Fibroblast of pulmonary artery (primary cell): Measurements from ENCODE around the gene CIDEB.
A peak's percentile ranks its signal among the peaks of the same experiment; 100 is the strongest.

Experiments used
- DNase-seq: peaks from one replicate; pipeline ENCODE4 v3.0.0-alpha.2; 2010; ENCODE audit warnings: low read depth
- H3K4me3 ChIP-seq: replicated peaks from 2 replicates; pipeline ENCODE4 v1.5.1; 2011; ENCODE audit warnings: low read depth, mild to moderate bottlenecking, control low read depth, low read length, moderate library complexity
- TF ChIP-seq, protein P1 (sequence below): IDR thresholded peaks from 2 replicates; pipeline ENCODE4 v1.5.1; 2011; ENCODE audit warnings: mild to moderate bottlenecking, control low read depth, low read length, inconsistent platforms; ENCODE audit errors: missing control alignments

The CIDEB gene

DNA sequence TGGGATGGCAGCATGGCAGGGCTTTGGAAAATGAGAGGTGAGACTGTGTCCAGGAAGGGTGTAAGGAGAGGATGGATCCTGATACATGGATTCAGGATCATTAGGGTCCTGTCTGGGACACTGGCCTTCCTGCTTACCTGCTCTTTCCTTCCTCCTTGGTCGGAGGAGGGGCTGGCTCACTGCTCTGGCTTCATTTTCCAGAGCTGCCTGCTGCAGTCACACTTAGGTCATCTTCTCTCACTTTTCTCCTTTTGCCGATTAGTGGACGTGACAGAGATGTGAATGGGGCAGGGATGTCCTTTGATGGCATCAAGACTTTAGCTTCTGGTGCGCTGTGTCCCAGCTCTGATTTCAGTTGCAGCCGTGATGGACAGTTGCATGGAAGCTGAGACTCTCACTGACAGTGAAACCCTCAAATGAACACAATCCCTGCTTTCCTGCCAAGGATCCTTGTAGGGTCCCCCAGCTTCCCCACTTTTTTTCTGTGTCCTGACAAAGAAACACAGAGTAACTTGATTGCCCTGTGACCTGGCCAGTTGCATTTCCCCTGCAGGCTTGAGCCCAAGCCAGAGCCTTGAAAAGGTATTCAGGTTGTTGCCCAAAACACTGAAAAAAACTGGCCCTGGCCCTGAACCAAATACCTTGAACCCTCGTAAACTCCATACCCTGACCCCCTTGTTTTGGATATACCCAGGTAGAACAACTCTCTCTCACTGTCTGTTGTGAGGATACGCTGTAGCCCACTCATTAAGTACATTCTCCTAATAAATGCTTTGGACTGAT lies 756 bp upstream of the CIDEB start:
- no peak for DNase-seq

GRCh38 chr14:24307156-24307574 lies 612 bp downstream of the CIDEB start:
- TF ChIP-seq, protein P1, sequence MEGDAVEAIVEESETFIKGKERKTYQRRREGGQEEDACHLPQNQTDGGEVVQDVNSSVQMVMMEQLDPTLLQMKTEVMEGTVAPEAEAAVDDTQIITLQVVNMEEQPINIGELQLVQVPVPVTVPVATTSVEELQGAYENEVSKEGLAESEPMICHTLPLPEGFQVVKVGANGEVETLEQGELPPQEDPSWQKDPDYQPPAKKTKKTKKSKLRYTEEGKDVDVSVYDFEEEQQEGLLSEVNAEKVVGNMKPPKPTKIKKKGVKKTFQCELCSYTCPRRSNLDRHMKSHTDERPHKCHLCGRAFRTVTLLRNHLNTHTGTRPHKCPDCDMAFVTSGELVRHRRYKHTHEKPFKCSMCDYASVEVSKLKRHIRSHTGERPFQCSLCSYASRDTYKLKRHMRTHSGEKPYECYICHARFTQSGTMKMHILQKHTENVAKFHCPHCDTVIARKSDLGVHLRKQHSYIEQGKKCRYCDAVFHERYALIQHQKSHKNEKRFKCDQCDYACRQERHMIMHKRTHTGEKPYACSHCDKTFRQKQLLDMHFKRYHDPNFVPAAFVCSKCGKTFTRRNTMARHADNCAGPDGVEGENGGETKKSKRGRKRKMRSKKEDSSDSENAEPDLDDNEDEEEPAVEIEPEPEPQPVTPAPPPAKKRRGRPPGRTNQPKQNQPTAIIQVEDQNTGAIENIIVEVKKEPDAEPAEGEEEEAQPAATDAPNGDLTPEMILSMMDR, result no peak
- no peak overlapping the region for H3K4me3 ChIP-seq
- no peak for DNase-seq

More for the DNA sequence above, 756 bp upstream of the CIDEB start:
- TF ChIP-seq, protein P1, result no peak
- no peak overlapping the region for H3K4me3 ChIP-seq

DNA sequence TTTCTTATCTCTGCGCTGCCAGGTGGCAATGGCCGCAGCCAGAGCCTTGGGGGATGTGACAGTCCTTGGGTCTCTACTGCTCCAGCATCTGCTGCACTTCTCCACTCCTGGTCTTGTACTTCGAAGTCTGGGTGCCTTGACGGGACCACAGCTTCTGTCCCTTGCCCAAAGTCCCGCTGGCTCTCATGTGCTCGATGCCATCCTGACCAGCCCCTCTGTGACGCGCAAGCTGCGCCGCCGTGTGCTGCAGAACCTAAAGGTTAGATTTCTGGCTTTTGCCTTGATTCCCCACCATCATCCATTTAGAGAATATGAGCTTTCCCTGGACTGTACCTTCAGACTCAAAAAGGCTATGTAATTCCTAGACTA lies 3.8 kb downstream of the CIDEB start:
- no peak for DNase-seq
- TF ChIP-seq, protein P1, result no peak
- no peak overlapping the region for H3K4me3 ChIP-seq

GRCh38 chr14:24300326-24300980 lies 7.3 kb downstream of the CIDEB start:
- TF ChIP-seq, protein P1, result no peak
- peak overlapping the region; percentile 96 for H3K4me3 ChIP-seq
- DNase-seq, result no peak

GRCh38 chr14:24299255-24300191 lies 8.3 kb downstream of the CIDEB start, which contains the start of the genes DHRS1 and NOP9:
Gene DHRS1, minus strand, starts transcription at chr14:24299780. Its CDS starts 674 bp downstream, at chr14:24299106.
Gene NOP9, plus strand, starts transcription at chr14:24299850. Its CDS starts 105 bp downstream, at chr14:24299955.
- TF ChIP-seq, protein P1, result no peak
- H3K4me3 ChIP-seq, result peak within 1 kb of the TSS; percentile 96
- DNase-seq, result peak; percentile 91

DNA sequence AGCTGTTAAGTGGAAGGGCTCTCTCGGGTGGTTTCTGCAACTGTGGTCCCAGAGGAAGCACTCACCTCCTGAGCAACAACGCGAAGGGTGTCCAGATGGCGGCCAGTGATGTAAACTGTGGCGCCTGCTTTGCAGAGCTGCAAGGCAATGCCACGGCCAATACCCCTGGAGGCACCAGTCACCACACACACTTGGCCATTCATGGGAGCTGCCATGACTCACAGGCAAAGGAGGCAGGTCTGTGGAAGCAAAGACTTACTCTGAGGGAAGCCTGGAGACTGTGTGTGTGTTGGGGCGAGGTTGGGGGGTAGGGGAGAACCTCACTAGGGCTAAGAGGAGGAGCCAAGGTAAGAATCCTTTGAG lies 8.9 kb downstream of the CIDEB start:
- TF ChIP-seq, protein P1, result no peak
- peak overlapping the region; percentile 96 for H3K4me3 ChIP-seq
- DNase-seq, result peak; percentile 39
